Loucy (cell line): ENCODE results near the gene RCOR1.

Experiments
- H2AFZ ChIP-seq: fragments of 200-600 bp; sonication (generic); 2 replicates; pipeline ENCODE4 v1.6.0; 2016; ENCODE audit warnings: antibody characterized with exemption, mild to moderate bottlenecking, low read length, moderate library complexity
- H3F3A ChIP-seq: fragments of 200-600 bp; 2 replicates; pipeline ENCODE4 v1.6.0; 2016; ENCODE audit warnings: antibody characterized with exemption, low read depth, mild to moderate bottlenecking
- H3K27me3 ChIP-seq: fragments of 200-600 bp; sonication (generic); 2 replicates; pipeline ENCODE4 v1.6.1; 2014; ENCODE audit warnings: low read length, mild to moderate bottlenecking; ENCODE audit not compliant: insufficient read depth, poor library complexity, severe bottlenecking
- H3K36me3 ChIP-seq: fragments of 200-600 bp; sonication (generic); 2 replicates; pipeline ENCODE4 v1.6.1; 2016; ENCODE audit warnings: low read length; ENCODE audit not compliant: insufficient read depth
- H3K4me1 ChIP-seq: fragments of 200-600 bp; sonication (generic); 2 replicates; pipeline ENCODE4 v1.5.1; 2014; ENCODE audit warnings: low read length, mild to moderate bottlenecking; ENCODE audit not compliant: insufficient read depth, poor library complexity, severe bottlenecking
- H3K4me2 ChIP-seq: fragments of 200-600 bp; sonication (generic); 2 replicates; pipeline ENCODE4 v1.6.0; 2014; ENCODE audit warnings: antibody characterized with exemption, low read length, low read depth, mild to moderate bottlenecking; ENCODE audit not compliant: poor library complexity, severe bottlenecking
- H3K4me3 ChIP-seq: fragments of 200-600 bp; sonication (generic); 2 replicates; pipeline ENCODE4 v1.5.1; 2014; ENCODE audit warnings: low read length, mild to moderate bottlenecking, mixed read lengths; ENCODE audit not compliant: poor library complexity, severe bottlenecking
- H3K79me2 ChIP-seq: fragments of 200-600 bp; sonication (generic); 2 replicates; pipeline ENCODE4 v1.6.1; 2014; ENCODE audit warnings: low read length; ENCODE audit not compliant: insufficient read depth
- H3K9ac ChIP-seq: fragments of 200-600 bp; sonication (generic); 2 replicates; pipeline ENCODE4 v1.6.0; 2014; ENCODE audit warnings: mild to moderate bottlenecking, low read depth, low read length, moderate library complexity; ENCODE audit not compliant: poor library complexity, severe bottlenecking
- H3K9me2 ChIP-seq: fragments of 200-600 bp; sonication (generic); replicated peaks from 2 replicates; pipeline ENCODE4 v1.6.1; 2016; ENCODE audit warnings: low read depth, low read length, mixed read lengths
- H3K9me3 ChIP-seq: fragments of 200-600 bp; sonication (generic); 2 replicates; pipeline ENCODE4 v1.6.1; 2014; ENCODE audit warnings: mild to moderate bottlenecking, antibody characterized with exemption, low read length, low read depth; ENCODE audit not compliant: insufficient read depth
- H4K20me1 ChIP-seq: fragments of 200-600 bp; sonication (generic); 2 replicates; pipeline ENCODE4 v1.6.0; 2014; ENCODE audit warnings: antibody characterized with exemption, low read length, mild to moderate bottlenecking; ENCODE audit not compliant: insufficient read depth, poor library complexity, severe bottlenecking
- EZH2phosphoT487 ChIP-seq: fragments of 200-600 bp; IDR thresholded peaks from 2 replicates; pipeline ENCODE4 v1.6.1; 2018; ENCODE audit warnings: antibody characterized with exemption, mild to moderate bottlenecking, moderate library complexity, borderline replicate concordance
- TF ChIP-seq, protein P1 (sequence below): fragments of 200-600 bp; sonication (generic); conservative IDR thresholded peaks from 2 replicates; pipeline ENCODE4 v1.5.1; 2014; ENCODE audit warnings: mild to moderate bottlenecking, antibody characterized with exemption, low read length

The RCOR1 gene

DNA sequence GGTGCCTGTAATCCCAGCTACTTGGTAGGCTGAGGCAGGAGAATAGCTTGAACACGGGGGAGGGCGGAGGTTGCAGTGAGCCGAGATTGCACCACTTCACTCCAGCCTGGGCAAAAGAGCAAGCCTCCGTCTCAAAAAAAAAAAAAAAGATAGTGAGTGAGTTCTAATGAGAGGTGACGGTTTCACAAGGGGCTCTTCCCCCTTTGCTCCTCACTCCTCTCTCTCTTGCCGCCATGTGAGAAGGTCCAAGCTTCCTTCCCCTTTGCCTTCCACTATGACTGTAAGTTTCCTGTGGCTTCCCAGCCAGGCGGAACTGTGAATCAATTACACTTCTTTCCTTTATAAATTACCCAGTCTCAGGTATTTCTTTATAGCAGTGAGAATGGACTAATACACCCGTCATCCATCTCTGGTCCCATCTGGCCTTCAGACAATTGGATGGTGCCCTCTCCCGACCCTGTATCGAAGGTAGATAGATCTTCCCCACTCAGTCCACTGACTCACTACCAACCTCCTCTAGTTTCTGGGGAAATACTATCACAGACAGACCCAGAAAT lies 27.0 kb upstream of the RCOR1 start:
- Histone ChIP-seq H3K27me3 (no peaks in the 10 kb centered on the region), H3K36me3 (no peaks in the 10 kb centered on the region), H3K4me1 (peaks cover 13% of the 10 kb centered on the region), H2AFZ (no peak overlapping the region), H3K9me3 (no peaks in the 10 kb centered on the region), H3K4me2 (no peak overlapping the region), H3K4me3 (no peak overlapping the region), H3F3A (no peaks in the 10 kb centered on the region), H3K9ac (no peak overlapping the region), H3K9me2 (no peaks in the 10 kb centered on the region), H3K79me2 (no peaks in the 10 kb centered on the region), H4K20me1 (no peaks in the 10 kb centered on the region)
- TF ChIP-seq, protein P1, sequence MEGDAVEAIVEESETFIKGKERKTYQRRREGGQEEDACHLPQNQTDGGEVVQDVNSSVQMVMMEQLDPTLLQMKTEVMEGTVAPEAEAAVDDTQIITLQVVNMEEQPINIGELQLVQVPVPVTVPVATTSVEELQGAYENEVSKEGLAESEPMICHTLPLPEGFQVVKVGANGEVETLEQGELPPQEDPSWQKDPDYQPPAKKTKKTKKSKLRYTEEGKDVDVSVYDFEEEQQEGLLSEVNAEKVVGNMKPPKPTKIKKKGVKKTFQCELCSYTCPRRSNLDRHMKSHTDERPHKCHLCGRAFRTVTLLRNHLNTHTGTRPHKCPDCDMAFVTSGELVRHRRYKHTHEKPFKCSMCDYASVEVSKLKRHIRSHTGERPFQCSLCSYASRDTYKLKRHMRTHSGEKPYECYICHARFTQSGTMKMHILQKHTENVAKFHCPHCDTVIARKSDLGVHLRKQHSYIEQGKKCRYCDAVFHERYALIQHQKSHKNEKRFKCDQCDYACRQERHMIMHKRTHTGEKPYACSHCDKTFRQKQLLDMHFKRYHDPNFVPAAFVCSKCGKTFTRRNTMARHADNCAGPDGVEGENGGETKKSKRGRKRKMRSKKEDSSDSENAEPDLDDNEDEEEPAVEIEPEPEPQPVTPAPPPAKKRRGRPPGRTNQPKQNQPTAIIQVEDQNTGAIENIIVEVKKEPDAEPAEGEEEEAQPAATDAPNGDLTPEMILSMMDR, result no peak
- no peak for TF ChIP-seq EZH2phosphoT487

DNA sequence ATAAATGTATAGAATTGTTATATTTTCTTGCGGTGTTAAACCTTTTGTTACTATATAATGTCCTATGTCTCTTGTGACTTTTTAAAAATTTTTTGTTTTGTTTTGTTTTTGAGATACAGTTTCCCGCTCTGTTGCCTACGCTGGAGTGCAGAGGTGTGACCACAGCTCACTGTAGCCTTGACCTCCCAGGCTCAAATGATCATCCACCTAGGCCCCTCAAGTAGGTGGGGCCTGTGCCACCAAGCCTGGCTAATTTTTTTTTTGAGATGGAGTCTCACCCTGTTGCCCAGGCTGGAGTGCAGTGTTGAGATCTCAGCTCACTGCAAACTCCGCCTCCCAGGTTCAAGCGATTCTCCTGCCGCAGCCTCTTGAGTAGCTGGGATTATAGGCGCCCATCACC lies 26.5 kb upstream of the RCOR1 start:
- Histone ChIP-seq H3K4me3 (no peak overlapping the region), H3K9me2 (no peaks in the 10 kb centered on the region), H3K9me3 (no peaks in the 10 kb centered on the region), H3K9ac (no peak overlapping the region), H3K27me3 (no peaks in the 10 kb centered on the region), H3K4me2 (no peak overlapping the region), H3K79me2 (no peaks in the 10 kb centered on the region), H3K36me3 (no peaks in the 10 kb centered on the region), H2AFZ (no peak overlapping the region), H4K20me1 (no peaks in the 10 kb centered on the region), H3K4me1 (peaks cover 7% of the 10 kb centered on the region), H3F3A (no peaks in the 10 kb centered on the region)
- TF ChIP-seq, protein P1, result no peak
- TF ChIP-seq EZH2phosphoT487, result no peak

DNA sequence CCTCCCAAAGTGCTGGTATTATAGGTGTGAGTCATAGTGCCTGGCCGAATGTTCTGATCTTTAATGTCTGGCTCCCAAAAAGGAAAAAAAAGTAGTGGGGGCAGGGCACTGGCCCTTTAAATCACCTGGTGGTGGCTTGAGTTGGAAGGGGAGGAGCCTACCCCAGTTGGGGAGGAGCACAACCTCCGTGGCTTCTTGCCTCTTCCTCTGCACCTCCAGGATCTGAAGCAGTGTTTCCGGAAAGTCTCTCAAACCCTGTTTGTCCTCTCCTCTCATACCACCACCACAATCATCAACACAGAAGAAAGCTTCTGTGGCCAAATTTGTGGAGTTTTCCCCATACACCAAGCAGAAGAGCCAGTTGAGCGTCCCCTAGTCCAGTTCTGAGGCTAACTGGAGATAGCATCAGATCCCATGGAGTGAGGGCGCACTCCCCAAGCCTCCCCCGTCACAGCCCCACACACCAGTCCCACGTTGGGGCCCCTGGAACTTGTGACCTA lies 24.3 kb upstream of the RCOR1 start:
- H3K79me2 ChIP-seq, result no peaks in the 10 kb centered on the region
- H4K20me1 ChIP-seq, result no peaks in the 10 kb centered on the region
- H3K9me3 ChIP-seq, result no peaks in the 10 kb centered on the region
- peak overlapping the region; percentile 46 for H3K9ac ChIP-seq
- H3K27me3 ChIP-seq, result no peaks in the 10 kb centered on the region
- no peaks in the 10 kb centered on the region for H3F3A ChIP-seq
- peak overlapping the region; percentile 58 for H3K4me3 ChIP-seq
- TF ChIP-seq EZH2phosphoT487, result no peak
- TF ChIP-seq, protein P1, result no peak
- peak overlapping the region; percentile 76 for H3K4me2 ChIP-seq
- H3K4me1 ChIP-seq, result peaks cover 7% of the 10 kb centered on the region
- H3K36me3 ChIP-seq, result no peaks in the 10 kb centered on the region
- H2AFZ ChIP-seq, result peak overlapping the region; percentile 74
- no peaks in the 10 kb centered on the region for H3K9me2 ChIP-seq
